Astrocyte (in vitro differentiated cells and primary cell): ENCODE measurements around the gene SH3RF1.

Experiments used
- CTCF ChIP-seq: IDR thresholded peaks from 2 replicates; pipeline ENCODE4 v1.5.1; 2011; ENCODE audit warnings: low read depth, mild to moderate bottlenecking, inconsistent platforms, low read length, moderate library complexity; ENCODE audit not compliant: insufficient read depth
- EZH2 ChIP-seq: IDR thresholded peaks from 2 replicates; pipeline ENCODE4 v1.6.1; 2012; ENCODE audit warnings: mild to moderate bottlenecking, low read length, inconsistent platforms; ENCODE audit not compliant: insufficient read depth

GRCh38 chr4:169098054-169098497 lies 172.7 kb downstream of the SH3RF1 start:
- no peak for TF ChIP-seq CTCF
- TF ChIP-seq EZH2 = no peak
